SIG-M5 treated with dmso at 0.1 percent for 504 hours (cell line): ENCODE measurements around the gene NKD1.

Experiments used
- DNase-seq: peaks from one replicate; lab custom pipeline; 2025; ENCODE audit not compliant: unreplicated experiment; lab: John Stamatoyannopoulos, UW

The NKD1 gene

GRCh38 chr16:50622643-50623369, 74.6 kb downstream of the NKD1 start:
- no peak for DNase-seq

- DNase-seq = no peak
Observed at GRCh38 chr16:50624449-50624970, 76.3 kb downstream of the NKD1 start.

GRCh38 chr16:50625374-50625773, 77.2 kb downstream of the NKD1 start:
- no peak for DNase-seq

- no peak for DNase-seq
Observed at GRCh38 chr16:50626868-50627267, 78.7 kb downstream of the NKD1 start.

GRCh38 chr16:50627419-50627818, 79.2 kb downstream of the NKD1 start:
- DNase-seq = no peak

GRCh38 chr16:50628156-50628802, 80.1 kb downstream of the NKD1 start:
- DNase-seq = no peak

- no peak for DNase-seq
Observed at GRCh38 chr16:50629334-50629733, 81.1 kb downstream of the NKD1 start.

GRCh38 chr16:50630394-50631020, 82.3 kb downstream of the NKD1 start:
- no peak for DNase-seq

GRCh38 chr16:50631249-50631984, 83.2 kb downstream of the NKD1 start:
- no peak for DNase-seq

- DNase-seq = no peak
Observed at GRCh38 chr16:50631985-50632576, 83.9 kb downstream of the NKD1 start.

- DNase-seq = no peak
Observed at GRCh38 chr16:50632927-50633800, 85.0 kb downstream of the NKD1 start.

- DNase-seq = no peak
Observed at GRCh38 chr16:50634090-50634489, 85.9 kb downstream of the NKD1 start.

- DNase-seq = no peak
Observed at GRCh38 chr16:50634947-50635346, 86.8 kb downstream of the NKD1 start.

GRCh38 chr16:50635505-50636392, 87.6 kb downstream of the NKD1 start:
- no peak for DNase-seq

GRCh38 chr16:50636753-50637374, 88.7 kb downstream of the NKD1 start:
- no peak for DNase-seq

- no peak for DNase-seq
Observed at GRCh38 chr16:50637716-50638602, 89.8 kb downstream of the NKD1 start.

GRCh38 chr16:50638816-50639670, 90.8 kb downstream of the NKD1 start:
- no peak for DNase-seq
